Fibroblast of mammary gland (primary cell): ENCODE measurements around the gene TFAM.

ENCODE experiments used
- DNase-seq: peaks from one replicate; pipeline ENCODE4 v3.0.0-alpha.2; 2010; ENCODE audit warnings: low read depth
- H3K4me3 ChIP-seq: 2 replicates; pipeline ENCODE4 v1.5.1; 2011; ENCODE audit warnings: low read depth, mild to moderate bottlenecking, low read length, moderate library complexity; ENCODE audit not compliant: control insufficient read depth
- TF ChIP-seq, protein P1 (sequence below): conservative IDR thresholded peaks from 2 replicates; pipeline ENCODE4 v1.5.1; 2011; ENCODE audit warnings: low read depth, low read length, inconsistent platforms; ENCODE audit not compliant: control insufficient read depth, insufficient read depth

Gene TFAM

DNA sequence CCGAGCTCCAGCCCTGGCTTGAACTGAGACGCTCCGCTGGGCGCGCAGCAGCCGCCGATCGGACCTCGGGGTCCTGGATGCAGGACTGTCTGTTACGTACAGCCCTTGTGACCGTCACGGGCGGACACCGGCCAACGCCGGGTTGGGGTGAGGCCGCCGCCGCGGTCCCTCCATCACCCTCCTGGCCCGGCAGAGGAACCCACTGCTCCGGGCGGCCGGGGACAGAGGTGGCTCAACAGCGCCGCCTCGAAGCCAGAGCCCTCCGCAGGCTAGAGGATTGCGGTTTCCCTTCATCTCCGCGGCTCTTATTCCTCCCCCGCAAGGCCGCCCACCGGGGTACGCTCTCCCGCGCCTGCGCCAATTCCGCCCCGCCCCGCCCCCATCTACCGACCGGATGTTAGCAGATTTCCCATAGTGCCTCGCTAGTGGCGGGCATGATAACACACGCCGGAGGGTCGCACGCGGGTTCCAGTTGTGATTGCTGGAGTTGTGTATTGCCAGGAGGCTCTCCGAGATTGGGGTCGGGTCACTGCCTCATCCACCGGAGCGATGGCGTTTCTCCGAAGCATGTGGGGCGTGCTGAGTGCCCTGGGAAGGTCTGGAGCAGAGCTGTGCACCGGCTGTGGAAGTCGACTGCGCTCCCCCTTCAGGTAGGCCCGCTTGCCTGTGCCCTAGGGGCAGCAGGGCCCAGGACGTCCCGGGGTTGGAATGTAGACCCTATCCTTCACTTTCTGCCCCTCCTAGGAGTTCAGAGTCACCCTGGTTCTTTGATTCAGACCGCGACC lies at the start of gene TFAM:
TSS of gene TFAM (plus strand) at position 412 of the 785 bp plus-strand sequence. CDS start at position 550, 138 bp downstream.
- H3K4me3 ChIP-seq: peak within 1 kb of the TSS; percentile 67
- TF ChIP-seq, protein P1, sequence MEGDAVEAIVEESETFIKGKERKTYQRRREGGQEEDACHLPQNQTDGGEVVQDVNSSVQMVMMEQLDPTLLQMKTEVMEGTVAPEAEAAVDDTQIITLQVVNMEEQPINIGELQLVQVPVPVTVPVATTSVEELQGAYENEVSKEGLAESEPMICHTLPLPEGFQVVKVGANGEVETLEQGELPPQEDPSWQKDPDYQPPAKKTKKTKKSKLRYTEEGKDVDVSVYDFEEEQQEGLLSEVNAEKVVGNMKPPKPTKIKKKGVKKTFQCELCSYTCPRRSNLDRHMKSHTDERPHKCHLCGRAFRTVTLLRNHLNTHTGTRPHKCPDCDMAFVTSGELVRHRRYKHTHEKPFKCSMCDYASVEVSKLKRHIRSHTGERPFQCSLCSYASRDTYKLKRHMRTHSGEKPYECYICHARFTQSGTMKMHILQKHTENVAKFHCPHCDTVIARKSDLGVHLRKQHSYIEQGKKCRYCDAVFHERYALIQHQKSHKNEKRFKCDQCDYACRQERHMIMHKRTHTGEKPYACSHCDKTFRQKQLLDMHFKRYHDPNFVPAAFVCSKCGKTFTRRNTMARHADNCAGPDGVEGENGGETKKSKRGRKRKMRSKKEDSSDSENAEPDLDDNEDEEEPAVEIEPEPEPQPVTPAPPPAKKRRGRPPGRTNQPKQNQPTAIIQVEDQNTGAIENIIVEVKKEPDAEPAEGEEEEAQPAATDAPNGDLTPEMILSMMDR: peak; percentile 51
- DNase-seq: peak; percentile 88

GRCh38 chr10:58336242-58336641 lies 49.0 kb upstream of the TFAM start:
- TF ChIP-seq, protein P1: no peak
- H3K4me3 ChIP-seq: peak overlapping the region; percentile 80
- no peak for DNase-seq

DNA sequence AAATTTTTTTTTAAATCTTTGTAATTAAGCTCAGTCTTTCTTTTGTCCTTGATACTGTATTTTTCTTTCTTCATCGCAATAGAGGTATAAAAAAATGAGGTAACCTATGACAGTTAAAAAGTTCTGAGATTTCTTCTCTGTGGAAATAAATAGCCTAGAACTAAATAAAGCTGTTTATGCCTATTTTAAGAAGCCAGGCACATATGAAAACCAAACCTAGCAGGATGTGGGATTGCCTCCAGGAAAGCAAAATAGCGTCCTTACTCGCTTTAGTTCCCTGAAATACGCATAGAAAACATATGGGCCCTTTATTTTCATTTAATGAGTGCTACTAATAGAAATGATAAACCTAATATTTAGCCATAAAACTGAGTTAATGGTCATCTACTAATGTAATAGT lies 43.8 kb upstream of the TFAM start:
- DNase-seq: no peak
- TF ChIP-seq, protein P1: no peak
- H3K4me3 ChIP-seq: no peak overlapping the region

- DNase-seq: no peak
- no peak overlapping the region for H3K4me3 ChIP-seq
- TF ChIP-seq, protein P1: no peak
Measured at GRCh38 chr10:58341947-58342346, 43.3 kb upstream of the TFAM start.

DNA sequence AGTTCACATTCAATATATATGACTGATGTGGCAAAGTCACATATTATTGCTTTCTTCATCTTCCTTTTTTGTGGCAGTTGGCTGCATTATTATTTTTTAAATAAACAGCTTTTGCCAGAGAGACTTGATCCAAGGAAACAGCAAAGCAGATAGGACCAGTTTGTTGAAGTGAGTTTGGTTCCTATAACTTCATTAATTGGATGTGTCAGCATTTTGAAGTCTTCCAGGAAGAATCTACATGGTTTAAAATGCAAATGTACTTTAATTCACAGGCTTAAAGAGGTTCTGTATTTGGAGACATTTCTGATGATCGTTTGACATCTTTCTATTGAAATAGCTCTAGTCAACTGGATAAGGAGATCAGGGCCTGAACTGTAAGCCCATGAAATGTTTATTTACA lies 37.2 kb upstream of the TFAM start:
- no peak overlapping the region for H3K4me3 ChIP-seq
- TF ChIP-seq, protein P1: no peak
- DNase-seq: no peak

- TF ChIP-seq, protein P1: no peak
- no peak for DNase-seq
- H3K4me3 ChIP-seq: no peak overlapping the region
Measured at GRCh38 chr10:58348571-58349033, 36.6 kb upstream of the TFAM start.
